RPMI8226 (cell line): ENCODE measurements around the gene MRPS12.
"Not testable (repeated sequence)": the region's sequence is repeated elsewhere in the genome, so short reads cannot be mapped to it uniquely, and the experiment has no call there.

Experiments
- DNase-seq: peaks from one replicate; pipeline ENCODE4 v3.0.0-alpha.2; 2015

Gene MRPS12

DNA sequence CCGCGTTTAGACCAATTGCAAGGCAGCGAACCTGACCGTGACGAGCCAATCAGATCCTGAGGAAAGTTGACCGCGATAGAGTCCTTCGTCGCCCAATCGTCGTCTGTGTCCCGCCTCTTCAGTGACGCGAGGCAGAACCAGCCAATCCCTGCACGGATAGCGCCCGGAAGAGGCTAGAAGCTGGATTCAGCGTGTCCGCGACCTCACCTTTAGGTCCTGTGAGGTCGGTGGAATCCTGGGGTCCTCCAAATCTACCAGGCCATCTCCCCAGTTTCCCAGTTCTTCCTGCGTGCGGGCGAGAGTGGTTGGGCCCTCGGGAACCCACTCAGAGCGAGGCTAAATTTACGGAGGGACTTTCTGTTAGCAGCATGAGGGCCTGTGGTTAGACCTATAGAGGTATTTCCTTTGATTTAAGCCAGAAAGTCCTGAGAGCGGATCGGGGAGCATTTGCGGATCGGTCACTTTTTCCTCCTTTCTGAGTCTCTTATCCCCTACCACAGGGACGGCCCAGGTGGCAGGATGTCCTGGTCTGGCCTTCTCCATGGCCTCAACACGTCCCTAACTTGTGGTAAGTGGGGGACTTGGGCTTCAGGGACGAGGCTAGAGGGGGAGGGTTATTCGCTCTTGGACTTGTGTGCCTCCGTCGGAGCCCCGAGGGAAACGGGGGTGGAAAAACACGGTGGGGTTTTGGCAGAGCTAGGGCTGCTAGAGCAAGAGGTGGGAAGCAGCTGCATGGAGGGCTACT lies at the start of gene MRPS12:
MRPS12 (plus strand) TSS at position 169 of the 745 bp plus-strand sequence; CDS start at position 520, 351 bp downstream.
- DNase-seq = peak; percentile 97

DNA sequence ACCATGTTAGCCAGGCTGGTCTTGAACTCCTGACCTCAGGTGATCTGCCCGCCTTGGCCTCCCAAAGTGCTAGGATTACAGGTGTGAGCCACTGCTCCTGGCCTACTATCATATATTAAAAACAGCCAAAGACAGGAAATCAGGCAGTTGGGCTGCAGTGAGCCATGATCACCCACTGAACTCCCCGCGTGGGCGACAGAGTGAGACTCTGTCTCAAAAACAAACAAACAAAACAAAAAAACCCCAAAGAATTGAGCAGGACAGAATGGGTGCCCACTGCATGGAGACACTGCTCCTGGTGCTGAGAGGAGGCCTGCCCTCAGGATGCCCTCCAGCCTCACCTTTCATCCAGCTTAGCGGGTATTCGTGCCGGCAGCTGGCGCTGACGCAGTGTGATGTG lies 47.5 kb upstream of the MRPS12 start:
- no peak for DNase-seq

DNA sequence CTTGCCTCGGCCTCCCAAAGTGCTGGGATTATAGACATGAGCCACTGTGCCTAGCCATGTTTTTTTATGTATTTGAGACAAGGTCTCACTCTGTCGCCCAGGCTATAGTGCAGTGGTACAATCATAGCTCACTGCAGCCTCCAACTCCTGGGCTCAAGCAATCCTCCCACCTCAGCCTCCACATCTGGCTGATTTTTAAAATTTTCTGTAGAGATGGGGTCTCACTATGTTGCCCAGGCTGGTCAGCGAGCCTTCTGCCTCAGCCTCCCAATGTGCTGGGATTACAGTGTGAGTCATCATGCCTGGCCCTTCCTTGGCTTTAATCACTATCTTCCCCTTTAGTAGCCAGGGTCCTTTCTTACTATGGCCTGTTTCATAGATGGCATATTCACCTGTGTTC lies 46.1 kb upstream of the MRPS12 start:
- DNase-seq = not testable (repeated sequence)

DNA sequence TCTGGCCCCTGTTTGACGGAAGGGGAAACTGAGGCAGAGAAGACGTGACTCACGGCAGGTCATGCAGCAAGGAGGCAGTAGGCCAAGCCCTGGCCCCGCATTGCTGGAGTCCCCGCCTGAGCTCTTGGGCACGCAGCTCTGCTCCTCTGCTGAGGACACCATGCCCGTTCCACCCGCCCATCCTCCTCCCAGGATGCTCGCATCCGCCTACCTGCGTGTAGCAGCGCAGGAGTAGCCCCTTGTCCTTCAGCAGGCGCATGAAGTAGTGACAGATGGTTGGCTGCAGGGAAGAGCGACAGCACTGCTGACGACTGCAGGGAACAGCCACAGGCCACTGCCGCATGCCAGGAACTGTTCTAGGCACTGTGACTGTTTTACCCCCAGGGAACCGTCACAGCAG lies 41.9 kb upstream of the MRPS12 start:
- no peak for DNase-seq

DNA sequence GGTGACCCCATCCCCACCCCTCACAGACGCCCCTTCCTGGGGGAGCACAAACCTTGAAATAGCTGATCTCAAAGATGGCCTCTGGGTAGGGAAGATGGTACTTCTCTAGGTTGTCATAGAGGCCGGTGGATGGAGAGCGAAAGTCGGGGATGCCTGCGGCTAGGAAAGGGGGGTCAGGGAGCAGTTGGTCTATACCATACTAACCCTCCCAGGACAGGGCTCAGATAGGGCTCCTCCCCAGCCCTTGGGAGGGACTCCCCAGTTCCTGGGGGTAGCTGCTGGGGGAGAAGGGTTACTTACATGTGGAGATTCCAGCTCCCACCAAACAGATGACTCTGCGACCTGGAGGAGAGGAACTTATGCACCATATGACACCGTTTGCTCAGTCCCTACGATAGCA lies 40.9 kb upstream of the MRPS12 start:
- no peak for DNase-seq

DNA sequence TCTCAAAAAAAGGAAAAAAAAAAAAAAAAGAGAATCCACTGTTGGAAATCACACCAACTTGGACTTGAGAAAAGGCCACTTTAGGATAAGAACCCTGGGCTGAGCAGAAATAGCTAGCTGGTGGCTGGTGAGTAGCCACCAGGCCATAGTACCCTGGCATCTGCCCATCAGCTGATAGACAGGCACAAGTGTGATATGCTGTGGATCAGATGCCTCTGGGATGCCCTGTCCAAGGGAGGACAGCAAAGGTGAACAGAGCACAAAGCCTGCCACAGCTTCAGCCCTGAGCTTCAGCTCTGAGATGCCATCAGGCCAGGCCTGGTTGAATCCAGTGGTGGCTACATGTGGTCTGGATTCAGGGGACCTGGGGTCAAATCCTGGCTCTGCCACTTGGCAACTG lies 40.1 kb upstream of the MRPS12 start:
- no peak for DNase-seq

DNA sequence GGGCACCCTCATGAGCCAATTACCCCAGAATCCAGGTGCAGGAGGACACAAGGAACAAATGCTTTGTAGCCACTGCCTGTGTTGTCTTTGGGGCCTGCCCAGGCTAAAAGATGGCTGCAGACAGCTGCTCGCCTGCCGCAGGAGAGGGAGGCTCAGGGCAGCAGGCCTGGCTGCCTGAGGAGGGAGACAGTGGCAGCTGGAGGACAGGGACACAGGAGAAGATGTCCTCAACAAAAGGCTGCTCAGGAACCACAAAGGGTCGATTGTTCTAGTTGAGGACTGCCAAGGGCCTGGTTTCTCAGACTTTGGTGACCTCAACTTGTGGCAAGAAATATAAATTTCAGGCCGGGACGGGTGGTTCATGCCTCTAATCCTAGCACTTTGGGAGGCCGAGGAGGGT lies 39.0 kb upstream of the MRPS12 start:
- no peak for DNase-seq

DNA sequence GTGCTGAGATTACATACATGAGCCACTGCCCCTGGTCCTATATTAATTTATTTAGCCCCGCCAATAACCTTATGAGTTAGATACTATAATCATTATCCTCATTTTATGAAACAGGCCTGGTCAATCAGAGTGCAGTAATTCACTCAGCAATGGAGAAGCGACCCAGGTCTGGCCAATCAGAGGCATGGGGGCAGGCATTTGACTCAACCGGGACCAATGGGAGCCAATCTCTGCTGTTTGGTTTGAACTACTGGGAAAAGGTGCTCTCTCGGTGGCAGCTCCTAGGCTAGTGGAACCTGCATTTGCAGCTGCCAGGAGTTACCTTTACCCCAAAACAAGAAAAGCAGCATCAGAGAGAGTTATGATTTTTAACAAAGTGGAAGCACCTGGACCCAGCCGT lies 37.9 kb upstream of the MRPS12 start:
- DNase-seq = no peak

DNA sequence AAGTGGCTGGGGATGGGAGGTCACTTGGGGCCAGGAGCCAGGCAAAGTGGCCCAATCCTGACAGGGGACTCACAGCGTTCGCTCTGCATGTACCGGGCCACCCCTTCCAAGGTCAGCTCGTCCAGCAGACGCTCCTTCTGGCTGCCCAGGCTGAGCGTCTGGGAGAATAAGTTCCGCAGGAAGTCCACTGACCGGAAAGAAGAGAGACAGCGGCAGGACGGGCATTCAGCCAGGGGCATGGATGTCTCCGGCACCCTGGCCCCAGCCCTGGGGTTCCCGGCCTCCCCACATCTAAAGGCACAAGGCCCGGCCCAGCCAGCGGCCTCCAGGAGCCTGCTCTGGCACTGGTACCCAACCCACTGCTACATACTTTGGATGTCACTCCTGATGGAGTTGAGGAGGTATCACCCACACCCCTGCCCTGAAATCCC lies 37.4 kb upstream of the MRPS12 start:
- no peak for DNase-seq

DNA sequence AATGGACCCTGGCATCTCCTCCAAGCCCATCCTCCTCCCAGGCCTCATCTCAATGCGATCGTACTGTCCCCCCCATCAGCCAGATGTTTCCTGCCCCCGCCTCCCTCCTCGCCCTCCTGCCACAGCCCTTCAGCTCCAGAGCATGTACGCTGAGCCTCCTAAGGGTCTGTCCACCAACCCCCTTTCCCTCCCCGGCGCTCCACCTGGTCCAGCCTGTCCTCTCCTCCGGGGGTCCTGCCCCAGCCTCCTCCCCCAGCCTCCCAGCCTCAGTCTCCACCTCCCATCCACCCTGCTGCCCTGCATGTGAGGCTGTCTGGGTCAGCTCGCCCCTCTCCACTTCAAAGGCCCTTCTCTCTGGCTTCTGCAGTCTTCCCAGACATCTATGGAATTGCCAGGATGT lies 35.8 kb upstream of the MRPS12 start:
- no peak for DNase-seq

DNA sequence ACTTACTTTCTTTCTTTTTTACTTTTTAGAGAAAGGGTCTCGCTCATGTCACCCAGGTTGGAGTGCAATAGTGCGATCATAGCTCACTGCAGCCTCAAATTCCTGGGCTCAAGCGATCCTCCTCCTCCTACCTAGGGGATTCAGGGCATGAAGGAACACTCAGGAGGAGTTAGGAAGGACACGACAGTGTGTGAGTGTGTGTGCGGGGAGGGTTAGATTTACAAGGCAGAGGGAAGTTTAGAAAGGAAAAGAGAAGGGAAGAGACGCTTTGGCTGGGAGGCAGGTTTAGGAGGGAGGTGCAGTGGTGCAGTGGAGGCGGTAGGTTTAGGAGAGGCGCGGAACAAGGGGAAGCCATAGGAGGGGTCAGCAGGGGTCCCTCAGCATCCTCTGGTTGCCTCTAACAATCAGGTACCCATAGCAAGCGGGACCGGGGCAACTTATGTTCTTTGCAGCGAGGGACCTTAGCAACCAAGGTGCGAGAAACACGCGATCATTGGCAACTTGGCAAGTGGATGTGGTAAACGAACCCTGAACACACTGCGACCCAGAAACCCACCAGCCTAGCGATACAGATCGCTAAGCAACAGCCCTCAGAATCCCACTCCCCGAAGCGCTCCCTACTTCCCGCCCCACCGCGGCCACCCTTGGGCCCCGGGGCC lies 31.8 kb upstream of the MRPS12 start:
- peak; percentile 12 for DNase-seq

DNA sequence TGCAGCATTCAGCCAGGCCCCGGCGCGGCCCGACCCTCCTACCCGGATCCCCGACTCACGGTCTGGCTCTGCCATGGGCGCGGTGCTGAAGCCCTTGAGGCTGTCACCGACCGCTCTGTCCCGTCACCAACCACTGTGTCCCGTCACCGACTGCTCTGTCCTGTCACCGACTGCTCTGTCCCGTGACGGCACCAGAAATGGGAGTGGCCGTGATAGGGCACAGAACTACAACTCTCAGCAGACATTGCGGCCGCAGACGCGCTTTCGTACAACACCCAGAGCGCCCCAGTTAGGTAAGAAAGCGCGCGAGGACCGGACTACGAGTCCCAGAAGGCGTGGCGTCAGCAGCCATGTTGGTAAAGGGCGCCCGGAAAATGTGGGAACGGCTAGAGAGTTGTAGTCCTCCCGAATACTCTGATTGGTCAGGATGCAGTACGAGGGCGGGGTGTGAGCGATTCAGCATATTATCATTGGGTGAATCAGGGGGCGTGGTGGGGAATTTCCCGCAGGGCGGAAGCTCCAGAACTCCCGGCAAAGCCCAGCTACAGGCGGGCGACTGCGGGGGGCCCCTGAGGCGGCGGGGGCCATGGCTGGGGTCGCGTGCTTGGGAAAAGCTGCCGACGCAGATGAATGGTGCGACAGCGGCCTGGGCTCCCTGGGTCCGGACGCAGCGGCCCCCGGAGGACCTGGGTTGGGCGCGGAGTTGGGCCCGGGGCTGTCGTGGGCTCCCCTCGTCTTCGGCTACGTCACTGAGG lies 31.1 kb upstream of the MRPS12 start, which contains the start of the genes NFKBIB and SIRT2:
NFKBIB (plus strand) TSS at position 523 of the 755 bp plus-strand sequence; CDS start at position 587, 64 bp downstream.
SIRT2 (minus strand) TSS at position 172 of the 755 bp plus-strand sequence; CDS start at position 75, 97 bp downstream.
- DNase-seq = peak; percentile 98

DNA sequence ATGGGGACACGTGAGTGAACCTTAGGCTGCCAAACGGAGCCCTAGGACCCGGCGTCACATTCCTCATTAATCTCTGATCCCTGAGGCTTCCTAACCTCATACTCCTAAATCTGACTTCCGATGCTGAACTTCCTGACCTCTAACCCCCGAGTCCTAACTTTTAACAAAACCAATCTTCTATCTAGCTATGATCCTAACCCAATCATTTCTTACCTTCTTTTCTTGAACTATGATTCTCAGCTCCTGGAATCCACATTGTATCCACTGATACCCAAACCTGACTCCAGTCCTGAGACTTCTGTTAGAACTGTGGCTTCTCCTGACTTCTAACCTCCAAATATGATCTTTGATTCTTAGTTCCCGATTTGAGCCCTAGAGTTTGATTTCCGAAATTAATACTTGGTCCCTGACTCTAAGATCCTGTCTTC lies 30.5 kb upstream of the MRPS12 start:
- DNase-seq = no peak

DNA sequence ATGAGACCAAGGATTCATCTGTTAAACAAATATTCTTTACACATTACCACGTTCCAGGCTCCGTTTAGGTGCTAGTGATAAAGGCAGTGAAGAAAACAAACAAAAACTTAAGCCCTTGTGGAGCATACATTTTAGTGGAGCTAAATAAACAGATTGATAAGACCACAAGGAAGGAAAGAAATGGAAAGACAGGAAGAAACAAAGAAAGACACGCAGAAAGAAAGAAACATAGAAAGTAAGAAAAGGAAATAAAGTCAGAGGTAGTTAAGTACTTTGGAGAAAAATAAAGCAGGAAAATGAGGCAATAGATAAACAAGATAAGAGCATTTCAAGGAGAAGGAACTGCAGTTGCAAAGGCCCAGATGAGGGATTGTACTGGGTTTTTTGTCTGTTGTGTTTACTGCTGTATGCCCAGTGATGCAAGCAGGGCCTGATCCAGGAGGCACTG lies 30.0 kb upstream of the MRPS12 start:
- no peak for DNase-seq

DNA sequence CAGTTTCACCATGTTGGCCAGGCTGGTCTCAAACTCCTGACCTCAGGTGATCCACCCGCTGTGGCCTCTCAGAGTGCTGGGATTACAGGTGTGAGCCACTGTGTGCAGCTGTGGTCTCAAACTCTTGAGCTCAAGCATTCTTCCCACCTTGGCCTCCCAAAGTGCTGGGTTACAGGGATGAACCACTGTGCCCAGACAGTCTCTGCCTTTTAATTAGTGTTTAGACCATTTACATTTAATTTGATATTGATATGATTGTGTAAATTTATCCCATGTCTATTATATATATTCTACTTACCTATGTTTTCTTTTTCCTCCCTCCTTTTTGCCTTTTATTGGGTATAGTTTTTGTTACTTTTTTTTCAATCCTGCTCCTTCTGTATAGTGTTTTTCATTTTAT lies 29.1 kb upstream of the MRPS12 start:
- DNase-seq = no peak

DNA sequence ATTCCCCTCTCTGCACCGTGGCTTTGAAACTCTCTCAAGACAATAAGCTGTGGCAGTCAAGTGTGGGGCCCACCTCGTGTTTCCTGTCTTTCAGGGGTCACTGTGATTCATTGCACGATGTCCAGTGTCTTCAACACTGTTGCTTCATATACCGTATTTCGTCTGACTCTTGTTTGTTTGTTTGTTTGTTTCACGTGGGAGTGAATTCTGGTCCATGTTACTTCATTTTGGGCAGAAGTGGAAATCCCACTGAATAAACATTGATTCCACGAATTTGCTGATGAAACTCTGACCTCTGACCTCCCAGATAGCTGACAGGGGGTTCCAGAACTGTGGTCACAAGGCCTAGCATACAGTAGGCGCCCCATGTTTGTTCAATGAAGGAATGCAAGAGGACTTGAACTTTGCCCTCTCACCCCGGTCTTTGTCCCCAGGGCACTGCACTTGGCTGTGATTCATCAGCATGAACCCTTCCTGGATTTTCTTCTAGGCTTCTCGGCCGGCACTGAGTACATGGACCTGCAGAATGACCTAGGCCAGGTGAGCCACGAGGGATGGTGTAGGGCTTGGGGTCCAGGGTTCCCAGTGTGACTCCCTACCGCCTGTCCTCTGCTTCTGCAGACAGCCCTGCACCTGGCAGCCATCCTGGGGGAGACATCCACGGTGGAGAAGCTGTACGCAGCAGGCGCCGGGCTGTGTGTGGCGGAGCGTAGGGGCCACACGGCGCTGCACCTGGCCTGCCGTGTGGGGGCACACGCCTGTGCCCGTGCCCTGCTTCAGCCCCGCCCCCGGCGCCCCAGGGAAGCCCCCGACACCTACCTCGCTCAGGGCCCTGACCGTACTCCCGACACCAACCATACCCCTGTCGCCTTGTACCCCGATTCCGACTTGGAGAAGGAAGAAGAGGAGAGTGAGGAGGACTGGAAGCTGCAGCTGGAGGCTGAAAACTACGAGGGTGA lies 25.9 kb upstream of the MRPS12 start:
- no peak for DNase-seq

DNA sequence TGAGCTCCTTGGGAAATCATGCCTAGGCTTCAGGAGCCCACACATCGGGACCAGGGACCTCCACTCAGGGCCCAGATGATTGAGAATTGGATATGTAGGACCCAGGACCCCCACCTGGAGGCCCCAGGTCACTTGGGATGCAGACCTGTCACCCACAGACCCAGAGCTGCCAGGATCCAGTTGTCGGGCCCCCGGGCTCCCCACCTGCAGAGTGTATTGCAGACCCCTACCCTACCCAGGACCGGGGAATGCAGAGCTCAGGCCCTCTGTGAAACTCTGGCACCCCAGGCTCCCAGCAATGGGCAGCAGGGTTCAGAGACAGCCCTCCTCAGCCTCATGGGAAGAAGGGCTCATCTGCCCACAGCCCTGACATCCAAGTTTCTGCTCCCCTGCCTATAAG lies 25.1 kb upstream of the MRPS12 start:
- DNase-seq = no peak

DNA sequence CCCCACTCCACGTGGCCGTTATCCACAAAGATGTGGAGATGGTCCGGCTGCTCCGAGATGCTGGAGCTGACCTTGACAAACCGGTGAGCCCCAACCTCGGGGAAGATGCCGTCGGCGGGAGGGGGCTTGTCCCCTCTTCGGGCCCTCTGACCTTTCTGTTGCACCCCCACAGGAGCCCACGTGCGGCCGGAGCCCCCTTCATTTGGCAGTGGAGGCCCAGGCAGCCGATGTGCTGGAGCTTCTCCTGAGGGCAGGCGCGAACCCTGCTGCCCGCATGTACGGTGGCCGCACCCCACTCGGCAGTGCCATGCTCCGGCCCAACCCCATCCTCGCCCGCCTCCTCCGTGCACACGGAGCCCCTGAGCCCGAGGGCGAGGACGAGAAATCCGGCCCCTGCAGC lies 23.5 kb upstream of the MRPS12 start:
- DNase-seq = no peak

DNA sequence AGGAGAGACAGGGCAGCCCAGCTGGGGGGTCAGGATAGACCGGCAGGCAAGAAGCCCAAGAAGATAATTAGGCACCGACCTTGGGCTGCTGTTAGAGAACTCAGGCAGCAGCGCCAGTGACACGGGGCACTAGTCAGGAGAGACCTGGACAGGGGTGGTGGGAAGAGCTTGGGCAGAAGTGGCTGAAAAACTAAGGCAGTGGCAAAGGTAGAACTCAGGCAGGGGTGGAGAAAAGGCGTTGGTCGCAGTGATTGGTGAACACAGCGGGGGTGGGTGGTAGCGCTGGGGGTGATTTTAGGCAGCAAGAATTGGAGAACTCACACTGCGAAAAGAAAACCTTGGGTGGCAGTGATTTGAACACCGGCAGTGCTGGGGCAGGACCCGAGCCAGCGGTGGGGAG lies 23.1 kb upstream of the MRPS12 start:
- DNase-seq = no peak

DNA sequence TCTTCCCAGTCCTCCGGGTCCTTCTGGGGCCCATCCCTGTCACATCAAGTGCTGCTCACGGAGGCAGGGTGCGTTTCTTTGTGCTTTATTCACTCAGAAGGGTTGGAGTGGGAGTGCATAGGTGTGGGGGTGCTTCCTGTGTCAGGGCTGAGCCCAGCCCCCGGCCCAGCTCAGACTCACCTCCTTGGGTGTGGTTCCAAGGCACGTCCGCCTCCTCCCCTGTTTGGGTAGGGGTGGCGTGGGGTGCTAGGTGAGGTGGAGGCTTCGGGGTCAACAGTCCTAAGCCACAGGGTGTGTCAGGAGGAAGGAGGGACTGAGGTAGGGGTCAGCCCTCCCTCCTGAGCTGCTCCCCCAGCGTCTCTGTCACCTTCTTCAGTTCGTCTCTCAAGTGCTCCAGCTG lies 21.8 kb upstream of the MRPS12 start:
- DNase-seq = no peak

DNA sequence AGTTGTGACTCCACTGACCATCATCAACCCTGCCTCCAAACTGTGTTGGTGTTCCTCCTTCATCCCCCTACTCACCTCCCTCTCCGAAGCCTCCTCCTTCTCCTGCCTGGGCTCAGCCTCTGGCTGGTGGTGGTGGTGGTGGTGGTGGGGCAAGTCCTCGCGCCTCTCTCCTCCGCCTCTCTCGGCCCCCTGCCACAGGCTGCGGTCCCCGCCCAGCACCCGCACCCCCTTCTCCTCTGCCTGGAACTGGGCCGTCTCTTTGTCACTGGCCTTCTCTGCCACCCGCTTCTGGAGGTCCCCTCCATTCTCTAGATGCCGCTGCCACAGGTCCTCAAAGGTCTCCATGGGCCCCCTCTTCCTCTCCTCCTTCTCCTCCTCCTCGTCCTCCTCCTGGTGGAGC lies 20.3 kb upstream of the MRPS12 start:
- no peak for DNase-seq

DNA sequence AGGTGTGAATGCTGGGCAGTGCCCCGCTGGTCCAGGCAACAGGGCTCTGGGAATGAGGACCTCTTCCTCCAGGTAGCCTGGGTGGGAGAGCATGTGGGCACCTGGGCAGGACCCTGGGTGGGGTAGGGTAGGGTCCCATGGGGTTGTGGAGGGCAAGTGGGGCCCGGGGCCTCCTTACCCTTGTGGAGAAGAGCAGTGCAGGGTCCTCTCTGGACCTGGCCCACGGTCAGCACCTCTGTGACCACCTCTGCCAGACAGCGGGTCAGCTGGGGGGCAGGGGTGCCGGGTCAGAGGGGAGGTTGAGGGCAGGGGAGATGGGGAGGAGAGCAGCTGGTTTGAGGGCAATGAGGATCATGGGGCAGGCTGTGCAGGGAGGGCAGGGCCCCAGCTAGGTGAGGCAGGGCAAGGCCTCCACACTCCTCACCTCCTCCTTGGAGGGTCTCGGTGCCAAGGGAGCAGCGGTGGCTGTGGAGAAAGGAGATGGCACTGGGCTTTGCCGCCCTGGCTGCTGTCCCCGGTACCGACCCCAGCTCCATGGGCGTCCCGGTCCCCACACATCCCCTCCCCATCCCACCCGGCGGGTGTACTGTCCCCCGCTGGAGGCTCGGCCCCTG lies 19.2 kb upstream of the MRPS12 start:
- no peak for DNase-seq
